Endothelial cell (in vitro differentiated cells): Measurements from ENCODE around the gene DACH1. TPM values are rescaled to one million over a fixed set of nuclear protein-coding genes. Genes with fewer than 3 reads are reported as not detected.
A peak's percentile ranks its signal among the peaks of the same experiment; 100 is the strongest.

Experiments
- DNase-seq: peaks from one replicate; pipeline ENCODE4 v3.0.0; 2021; ENCODE audit warnings: low spot score
- H3K27ac Mint-ChIP-seq: one replicate; pipeline ENCODE4 v1.8.0; 2021; ENCODE audit warnings: mixed read lengths, inconsistent platforms; ENCODE audit not compliant: unreplicated experiment
- H3K27me3 Mint-ChIP-seq: one replicate; pipeline ENCODE4 v1.8.0; 2021; ENCODE audit warnings: mild to moderate bottlenecking, moderate library complexity, mixed read lengths, inconsistent platforms; ENCODE audit not compliant: unreplicated experiment
- H3K36me3 Mint-ChIP-seq: one replicate; pipeline ENCODE4 v1.8.0; 2021; ENCODE audit warnings: mild to moderate bottlenecking, low read depth, mixed read lengths, inconsistent platforms; ENCODE audit not compliant: unreplicated experiment
- H3K4me1 Mint-ChIP-seq: one replicate; pipeline ENCODE4 v1.8.0; 2021; ENCODE audit warnings: mild to moderate bottlenecking, mixed read lengths, inconsistent platforms; ENCODE audit not compliant: unreplicated experiment
- H3K4me3 Mint-ChIP-seq: one replicate; pipeline ENCODE4 v1.8.0; 2021; ENCODE audit warnings: mild to moderate bottlenecking, mixed read lengths, inconsistent platforms; ENCODE audit not compliant: unreplicated experiment
- H3K9me3 Mint-ChIP-seq: one replicate; pipeline ENCODE4 v1.8.0; 2021; ENCODE audit warnings: mixed read lengths, inconsistent platforms; ENCODE audit not compliant: unreplicated experiment
- CTCF ChIP-seq: fragments of 200-600 bp; sonication (generic); IDR thresholded peaks from one replicate; pipeline ENCODE4 v1.5.0; 2021; ENCODE audit warnings: antibody characterized with exemption; ENCODE audit not compliant: unreplicated experiment
- total RNA-seq: library from RNA; stranded (reverse); fragmentation: NEBNext Ultra II Directional; extraction: Animal tissue kit (Norgen Biotek cat#: 25700); gene quantifications from one replicate; pipeline ENCODE4 v1.2.1, GENCODE V29; 2021; ENCODE audit not compliant: unreplicated experiment

The DACH1 gene
- total RNA-seq, 1 donor from 2014 or later: 36.4 TPM

GRCh38 chr13:71862459-71862943, 4.5 kb downstream of the DACH1 start:
- peaks cover 25% of the 10 kb centered on the region for H3K4me1 Mint-ChIP-seq
- peaks cover 20% of the 10 kb centered on the region for H3K36me3 Mint-ChIP-seq
- DNase-seq: no peak
- no peak for TF ChIP-seq CTCF
- no peaks in the 10 kb centered on the region for H3K9me3 Mint-ChIP-seq
- H3K27me3 Mint-ChIP-seq: peaks cover 12% of the 10 kb centered on the region
- no peak overlapping the region for H3K27ac Mint-ChIP-seq
- H3K4me3 Mint-ChIP-seq: peak overlapping the region; percentile 28

GRCh38 chr13:71861769-71862458, 5.1 kb downstream of the DACH1 start:
- peaks cover 11% of the 10 kb centered on the region for H3K27me3 Mint-ChIP-seq
- peaks cover 21% of the 10 kb centered on the region for H3K4me1 Mint-ChIP-seq
- H3K4me3 Mint-ChIP-seq: no peak overlapping the region
- no peaks in the 10 kb centered on the region for H3K9me3 Mint-ChIP-seq
- no peak for TF ChIP-seq CTCF
- H3K27ac Mint-ChIP-seq: no peak overlapping the region
- DNase-seq: no peak
- peaks cover 15% of the 10 kb centered on the region for H3K36me3 Mint-ChIP-seq

GRCh38 chr13:71860547-71861138, 6.4 kb downstream of the DACH1 start:
- no peak for DNase-seq
- peaks cover 15% of the 10 kb centered on the region for H3K36me3 Mint-ChIP-seq
- H3K27me3 Mint-ChIP-seq: peaks cover 9% of the 10 kb centered on the region
- H3K4me1 Mint-ChIP-seq: peaks cover 21% of the 10 kb centered on the region
- TF ChIP-seq CTCF: no peak
- H3K4me3 Mint-ChIP-seq: no peak overlapping the region
- H3K27ac Mint-ChIP-seq: no peak overlapping the region
- no peaks in the 10 kb centered on the region for H3K9me3 Mint-ChIP-seq

GRCh38 chr13:71858647-71859046, 8.4 kb downstream of the DACH1 start:
- no peaks in the 10 kb centered on the region for H3K9me3 Mint-ChIP-seq
- no peak overlapping the region for H3K27ac Mint-ChIP-seq
- H3K4me3 Mint-ChIP-seq: no peak overlapping the region
- H3K4me1 Mint-ChIP-seq: peaks cover 7% of the 10 kb centered on the region
- no peak for DNase-seq
- no peak for TF ChIP-seq CTCF
- H3K36me3 Mint-ChIP-seq: peaks cover 2% of the 10 kb centered on the region
- no peaks in the 10 kb centered on the region for H3K27me3 Mint-ChIP-seq

GRCh38 chr13:71856548-71857043, 10.4 kb downstream of the DACH1 start:
- no peaks in the 10 kb centered on the region for H3K27me3 Mint-ChIP-seq
- peaks cover 3% of the 10 kb centered on the region for H3K4me1 Mint-ChIP-seq
- no peak for TF ChIP-seq CTCF
- no peak overlapping the region for H3K27ac Mint-ChIP-seq
- H3K4me3 Mint-ChIP-seq: no peak overlapping the region
- H3K9me3 Mint-ChIP-seq: no peaks in the 10 kb centered on the region
- no peak for DNase-seq
- no peaks in the 10 kb centered on the region for H3K36me3 Mint-ChIP-seq
